ENCODE measurements around the gene LRRN3.
A peak's percentile ranks its signal among the peaks of the same experiment; 100 is the strongest.

The LRRN3 gene

DNA sequence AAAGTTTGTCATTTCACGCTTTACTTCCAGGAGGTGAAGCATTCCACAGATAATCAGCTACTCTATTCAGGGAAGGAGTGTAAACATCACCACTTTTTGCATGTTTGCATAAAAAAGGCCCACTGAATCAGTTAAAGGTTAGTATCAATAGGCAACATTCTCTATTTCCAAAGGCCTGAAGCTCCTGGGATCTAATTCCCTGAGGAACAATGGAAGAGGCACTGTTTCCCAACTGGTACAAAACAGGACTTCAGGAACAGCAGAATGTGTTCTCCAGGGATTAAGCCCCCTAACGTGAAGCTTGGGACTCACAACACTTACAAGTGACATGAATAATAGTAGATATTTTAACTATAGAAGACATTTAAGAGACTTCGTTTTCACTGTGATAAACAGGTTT, 6.1 kb downstream of the LRRN3 start:
- Histone ChIP-seq H3K4me3 (ENCODE audit: low read depth, low read length) (no peak overlapping the region), H3K9me3 (no peaks in the 10 kb centered on the region), H3K36me3 (peaks cover 47% of the 10 kb centered on the region), H3K27me3 (no peaks in the 10 kb centered on the region), H3K4me1 (peaks cover 31% of the 10 kb centered on the region)
- TF ChIP-seq, protein P1, sequence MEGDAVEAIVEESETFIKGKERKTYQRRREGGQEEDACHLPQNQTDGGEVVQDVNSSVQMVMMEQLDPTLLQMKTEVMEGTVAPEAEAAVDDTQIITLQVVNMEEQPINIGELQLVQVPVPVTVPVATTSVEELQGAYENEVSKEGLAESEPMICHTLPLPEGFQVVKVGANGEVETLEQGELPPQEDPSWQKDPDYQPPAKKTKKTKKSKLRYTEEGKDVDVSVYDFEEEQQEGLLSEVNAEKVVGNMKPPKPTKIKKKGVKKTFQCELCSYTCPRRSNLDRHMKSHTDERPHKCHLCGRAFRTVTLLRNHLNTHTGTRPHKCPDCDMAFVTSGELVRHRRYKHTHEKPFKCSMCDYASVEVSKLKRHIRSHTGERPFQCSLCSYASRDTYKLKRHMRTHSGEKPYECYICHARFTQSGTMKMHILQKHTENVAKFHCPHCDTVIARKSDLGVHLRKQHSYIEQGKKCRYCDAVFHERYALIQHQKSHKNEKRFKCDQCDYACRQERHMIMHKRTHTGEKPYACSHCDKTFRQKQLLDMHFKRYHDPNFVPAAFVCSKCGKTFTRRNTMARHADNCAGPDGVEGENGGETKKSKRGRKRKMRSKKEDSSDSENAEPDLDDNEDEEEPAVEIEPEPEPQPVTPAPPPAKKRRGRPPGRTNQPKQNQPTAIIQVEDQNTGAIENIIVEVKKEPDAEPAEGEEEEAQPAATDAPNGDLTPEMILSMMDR (IDR thresholded peaks at IDR 0.05; ENCODE audit: low read depth, low read length): peak; percentile 39
- DNase-seq: peak; percentile 32

DNA sequence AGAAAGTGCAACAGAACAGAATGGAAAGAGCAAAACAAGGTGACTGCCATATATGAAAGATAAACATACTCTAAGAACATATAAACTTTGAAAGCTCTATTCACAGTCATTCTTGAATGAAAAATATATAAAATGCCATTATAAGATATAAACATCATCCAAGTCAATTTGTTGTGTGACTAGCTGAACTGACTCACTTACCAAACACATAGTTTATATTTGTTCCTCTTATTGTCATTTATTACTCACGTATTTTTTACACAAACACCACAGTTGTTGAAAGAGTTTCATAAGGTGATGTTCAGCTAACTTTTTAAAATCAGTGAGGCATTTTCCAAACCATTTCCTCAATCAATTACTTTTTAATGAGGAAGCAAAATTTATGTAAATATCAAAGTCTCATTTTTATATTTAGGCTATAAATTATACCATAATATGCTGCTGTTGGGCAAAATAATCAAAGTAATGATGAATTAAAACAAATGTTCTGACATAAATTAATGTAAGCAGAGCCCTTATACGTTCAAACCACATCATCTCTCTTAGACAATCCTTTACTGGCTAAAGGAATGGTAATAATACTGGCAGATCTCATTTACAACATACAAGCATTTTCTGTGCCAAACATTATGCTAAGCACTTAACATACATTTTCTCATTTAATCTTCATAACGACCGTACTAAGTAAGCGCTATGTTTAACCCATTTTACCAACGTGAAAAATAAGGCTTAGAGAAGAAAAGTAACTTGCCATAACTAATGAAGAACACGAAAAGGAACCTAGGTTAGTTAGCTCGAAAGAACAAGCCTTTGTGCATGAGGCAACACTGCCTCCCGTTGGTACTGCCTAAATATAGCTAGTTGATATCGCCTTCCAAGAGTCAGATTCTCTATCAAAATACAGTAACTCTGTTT, 7.3 kb downstream of the LRRN3 start:
- DNase-seq: peak; percentile 61
- TF ChIP-seq, protein P1 (IDR thresholded peaks at IDR 0.05; ENCODE audit: low read depth, low read length): peak; percentile 90
- Histone ChIP-seq H3K4me1 (peaks cover 36% of the 10 kb centered on the region), H3K36me3 (peaks cover 52% of the 10 kb centered on the region), H3K27me3 (no peaks in the 10 kb centered on the region), H3K9me3 (no peaks in the 10 kb centered on the region), H3K4me3 (ENCODE audit: low read depth, low read length) (no peak overlapping the region)

DNA sequence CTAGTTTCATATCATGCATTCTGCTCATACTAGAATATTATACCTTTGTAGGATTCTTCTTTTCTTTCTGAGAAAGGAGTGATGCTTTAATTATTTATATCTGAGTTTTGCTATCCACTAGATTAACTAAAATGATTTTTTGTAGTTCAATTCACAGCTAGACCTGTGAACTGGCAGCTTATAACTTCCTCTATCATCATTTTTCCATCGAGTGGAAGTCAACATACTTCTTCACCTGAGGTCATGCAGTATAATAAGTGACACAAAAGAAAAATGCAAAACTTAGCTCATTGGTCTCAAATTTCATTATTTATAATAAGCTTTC, 8.0 kb downstream of the LRRN3 start:
- H3K9me3 ChIP-seq: no peaks in the 10 kb centered on the region
- peaks cover 36% of the 10 kb centered on the region for H3K4me1 ChIP-seq
- TF ChIP-seq, protein P1 (IDR thresholded peaks at IDR 0.05; ENCODE audit: low read depth, low read length): no peak
- no peak overlapping the region for H3K4me3 ChIP-seq (ENCODE audit: low read depth, low read length)
- no peaks in the 10 kb centered on the region for H3K27me3 ChIP-seq
- H3K36me3 ChIP-seq: peaks cover 58% of the 10 kb centered on the region
- DNase-seq: no peak

DNA sequence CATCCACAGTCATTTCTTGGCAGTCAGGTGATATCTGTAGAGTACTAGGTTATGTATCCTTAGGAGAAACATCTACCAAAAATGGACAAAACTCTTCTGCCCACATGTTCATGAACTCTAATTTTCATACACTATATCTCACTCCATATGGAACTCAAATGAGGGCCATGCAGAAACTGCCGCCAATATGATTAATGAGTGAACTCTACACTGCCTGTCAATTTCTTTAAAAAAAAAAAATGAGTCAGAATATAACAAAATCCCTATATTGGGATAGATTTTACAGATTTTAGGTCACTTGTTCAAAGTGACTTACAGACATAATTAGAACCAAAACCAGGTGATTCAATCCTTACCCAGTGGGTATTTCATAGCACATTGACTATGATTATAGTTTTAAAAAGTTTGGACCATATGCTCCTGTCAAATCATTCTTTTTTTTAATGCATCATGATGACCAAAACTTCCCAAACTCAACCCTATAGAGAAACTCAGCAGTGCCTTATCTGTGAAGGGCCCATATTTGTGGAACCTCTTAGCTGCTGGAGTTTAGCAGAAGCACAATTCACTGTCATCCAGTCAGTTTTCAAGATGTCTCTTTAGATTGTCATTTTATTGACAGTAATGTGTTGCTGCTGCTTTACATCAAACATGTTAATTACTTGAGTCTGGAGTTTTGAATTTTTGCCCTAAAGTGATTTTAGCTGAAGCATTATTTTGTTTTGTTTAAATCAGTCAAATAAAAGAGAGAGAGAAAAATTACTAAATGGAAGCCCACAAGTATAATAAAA, 11.1 kb downstream of the LRRN3 start:
- DNase-seq: peak; percentile 57

DNA sequence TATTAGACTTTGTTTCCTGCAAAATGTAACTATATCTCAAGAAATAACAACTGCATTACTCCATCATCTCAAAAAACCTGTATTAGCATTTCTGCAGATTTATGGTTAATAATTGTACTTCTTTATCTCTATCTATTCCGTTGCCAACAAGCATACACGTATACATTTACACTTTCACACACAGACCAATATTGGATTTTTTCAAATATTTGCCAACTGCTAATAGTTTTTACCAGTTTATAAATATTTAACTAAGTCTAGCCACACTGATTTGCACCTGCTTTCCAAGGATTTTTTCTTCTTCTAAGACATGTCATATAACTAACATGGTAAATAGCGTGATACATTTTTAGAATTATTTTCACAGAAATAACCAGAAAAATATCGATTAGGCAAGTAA, 12.2 kb downstream of the LRRN3 start:
- DNase-seq: no peak
- Histone ChIP-seq H3K9me3 (no peaks in the 10 kb centered on the region), H3K4me3 (ENCODE audit: low read depth, low read length) (no peak overlapping the region), H3K36me3 (peaks cover 50% of the 10 kb centered on the region), H3K27me3 (no peaks in the 10 kb centered on the region), H3K4me1 (peaks cover 36% of the 10 kb centered on the region)
- TF ChIP-seq, protein P1 (IDR thresholded peaks at IDR 0.05; ENCODE audit: low read depth, low read length): no peak

More for the DNA sequence above, 11.1 kb downstream of the LRRN3 start:
- peaks cover 61% of the 10 kb centered on the region for H3K36me3 ChIP-seq
- peaks cover 28% of the 10 kb centered on the region for H3K4me1 ChIP-seq
- no peaks in the 10 kb centered on the region for H3K9me3 ChIP-seq
- no peaks in the 10 kb centered on the region for H3K27me3 ChIP-seq
- TF ChIP-seq, protein P1 (IDR thresholded peaks at IDR 0.05; ENCODE audit: low read depth, low read length): no peak
- no peak overlapping the region for H3K4me3 ChIP-seq (ENCODE audit: low read depth, low read length)
